ENCODE results near the gene DGCR8.
"Not testable (repeated sequence)": the region's sequence is repeated elsewhere in the genome, so short reads cannot be mapped to it uniquely, and the experiment has no call there.

The DGCR8 gene

GRCh38 chr22:20066617-20067383, 13.2 kb upstream of the DGCR8 start:
- DNase-seq (ENCODE audit: low read depth in 2 of 2) = no peak

- not testable (repeated sequence) for DNase-seq (ENCODE audit: low read depth in 2 of 2)
These were observed 12.7 kb upstream of the DGCR8 start for GRCh38 chr22:20067384-20067682.

- DNase-seq (ENCODE audit: low read depth in 2 of 2) = no peak
These were observed 11.4 kb upstream of the DGCR8 start for GRCh38 chr22:20068640-20069039.

GRCh38 chr22:20069331-20070042, 10.6 kb upstream of the DGCR8 start:
- no peak for DNase-seq (ENCODE audit: low read depth in 2 of 2)

DNA sequence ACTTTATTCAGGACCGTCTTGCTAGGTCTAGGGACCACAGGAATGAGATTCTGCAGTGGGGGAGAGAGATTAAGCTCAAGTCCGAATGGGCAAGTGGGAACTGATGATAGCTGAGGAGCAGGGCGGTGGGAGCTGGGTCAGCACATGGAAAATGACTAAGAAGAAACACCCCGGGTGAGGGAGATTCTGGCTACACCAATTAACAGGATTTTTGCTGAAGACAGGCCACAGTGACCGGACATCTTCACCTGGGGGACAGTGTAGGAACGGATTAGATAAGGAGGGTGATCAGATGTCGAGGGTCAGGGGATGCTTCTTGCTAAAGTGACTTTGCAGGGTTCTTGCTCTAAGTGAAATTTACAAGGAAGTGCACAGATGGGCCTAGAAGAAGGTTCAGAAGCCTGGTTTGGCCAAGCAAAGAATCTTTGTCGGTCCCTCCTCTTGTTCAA, 8.5 kb upstream of the DGCR8 start:
- DNase-seq (ENCODE audit: low read depth in 2 of 2) = no peak

DNA sequence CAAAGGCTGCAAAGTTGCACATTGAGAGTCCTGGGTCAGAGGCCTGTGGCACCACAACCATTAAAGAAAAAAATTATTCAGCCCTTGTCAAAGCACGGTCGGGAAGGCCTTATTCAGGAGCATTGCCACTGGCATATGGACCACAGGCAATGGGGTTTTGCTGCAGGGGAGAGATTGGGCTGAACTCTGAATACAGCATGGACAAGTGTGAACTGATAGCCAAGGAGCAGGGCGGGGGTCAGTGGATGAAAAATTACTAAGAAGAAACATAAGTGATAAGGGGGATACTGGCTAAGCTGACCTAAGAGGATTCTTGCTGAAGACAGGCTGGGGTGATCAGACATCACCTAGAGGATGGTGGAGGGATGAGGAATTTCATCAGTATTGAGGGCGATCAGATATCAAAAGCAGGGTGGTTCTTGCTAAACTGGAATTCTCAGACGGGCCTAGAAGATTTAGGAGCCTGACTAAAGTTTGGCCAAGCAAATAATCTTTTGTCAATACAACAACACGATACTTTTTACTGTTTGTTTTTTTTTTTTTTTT, 3.3 kb upstream of the DGCR8 start:
- no peak for DNase-seq (ENCODE audit: low read depth in 2 of 2)

DNA sequence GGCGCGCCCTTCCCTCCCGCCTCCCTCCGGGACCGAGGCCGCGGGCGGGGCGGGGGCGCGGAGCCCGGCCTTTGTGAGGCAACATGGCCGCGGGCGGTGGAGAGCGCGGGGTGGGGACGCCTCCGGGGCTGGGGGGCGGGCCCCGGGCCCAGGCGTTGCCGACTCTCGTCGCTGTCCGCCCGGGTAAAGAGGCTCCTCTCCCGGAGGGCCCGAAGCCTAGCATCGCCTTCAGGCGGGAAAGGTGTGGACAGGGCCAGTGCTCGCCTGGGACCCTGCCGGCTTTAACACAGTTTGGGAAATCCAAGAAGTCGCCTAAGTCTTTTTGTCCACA, 369 bp downstream of the DGCR8 start:
- DNase-seq (ENCODE audit: low read depth in 2 of 2) = peak in 1 of 2 experiments; percentile 13

DNA sequence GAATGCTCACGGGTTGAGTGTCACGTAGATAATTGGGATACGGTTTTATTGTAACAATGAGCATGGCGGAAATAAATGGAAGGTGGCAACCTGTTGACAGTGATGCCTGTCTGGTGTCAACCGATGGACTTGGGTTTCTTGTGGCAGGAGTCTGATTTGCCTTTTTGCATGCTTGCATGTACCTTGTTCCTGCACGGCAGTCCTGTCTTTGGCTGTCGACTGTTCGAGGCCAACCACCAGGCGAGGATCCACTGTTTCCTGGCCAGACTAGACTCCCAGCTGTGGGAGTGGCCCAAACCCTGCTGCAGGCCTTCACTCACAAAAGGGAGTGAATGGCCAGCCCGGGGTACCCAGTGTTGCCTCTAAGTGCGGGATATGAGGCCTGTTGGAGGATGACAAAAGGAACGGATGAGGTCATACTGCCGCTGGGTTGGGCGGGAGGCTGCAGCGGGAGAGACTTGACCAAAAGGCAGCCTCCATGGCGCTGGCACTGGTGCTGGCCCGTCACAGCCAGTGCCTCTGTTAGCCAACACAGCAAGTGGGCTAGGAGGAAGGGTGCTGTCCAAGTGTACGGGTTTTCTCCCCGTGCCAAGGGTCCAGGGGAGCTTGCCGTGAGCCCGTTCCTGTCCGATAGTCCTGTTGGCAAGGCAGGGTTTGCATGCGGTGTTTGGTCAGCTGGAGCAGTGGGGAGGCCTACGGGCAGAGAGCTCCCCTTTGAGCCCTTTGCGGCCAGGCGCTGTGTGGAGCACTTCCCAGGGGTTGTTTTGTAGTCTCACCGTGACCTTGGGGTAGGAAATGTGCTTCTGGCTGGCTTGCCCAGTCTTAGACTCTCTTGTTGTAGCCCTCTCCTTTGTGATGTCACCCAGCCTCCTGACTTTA, 974 bp downstream of the DGCR8 start:
- peak in 1 of 2 experiments; percentile 4 for DNase-seq (ENCODE audit: low read depth in 2 of 2)

DNA sequence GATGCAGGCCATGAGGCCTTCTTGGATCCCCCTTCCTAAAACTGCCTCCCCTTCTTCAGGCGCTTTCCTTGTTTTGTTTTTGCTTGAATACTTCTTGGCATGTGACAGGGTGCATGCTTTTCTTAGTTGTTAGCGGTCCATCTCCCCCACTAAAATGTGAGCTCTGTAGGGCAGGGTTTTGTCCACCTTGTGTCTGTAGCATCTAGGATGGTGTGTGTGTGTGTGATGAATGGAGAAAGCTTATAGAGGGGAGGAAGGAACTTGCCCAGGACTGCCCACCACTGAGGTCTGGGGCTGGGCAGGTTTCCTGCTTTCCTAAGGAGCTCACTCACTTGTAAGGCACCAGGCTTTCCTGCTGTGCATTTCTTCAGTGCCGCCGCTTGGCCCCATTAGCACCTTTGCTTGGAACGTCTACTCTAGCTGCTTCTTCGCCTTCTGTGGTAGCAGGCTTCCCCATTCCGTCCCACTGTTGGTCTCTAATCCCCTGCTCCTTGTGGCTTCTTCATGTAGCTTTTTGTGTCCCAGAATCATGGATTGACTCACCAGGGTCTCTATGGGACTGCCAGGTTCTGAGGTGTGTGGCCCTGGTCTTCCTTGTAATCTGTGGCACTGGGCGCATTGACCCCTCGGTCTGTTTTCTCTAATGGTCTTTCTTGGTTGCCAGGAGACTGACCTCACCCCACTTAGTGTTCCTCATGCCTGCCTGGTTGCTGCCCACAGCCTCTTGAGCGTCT, 3.3 kb downstream of the DGCR8 start:
- DNase-seq (ENCODE audit: low read depth in 2 of 2) = no peak

DNA sequence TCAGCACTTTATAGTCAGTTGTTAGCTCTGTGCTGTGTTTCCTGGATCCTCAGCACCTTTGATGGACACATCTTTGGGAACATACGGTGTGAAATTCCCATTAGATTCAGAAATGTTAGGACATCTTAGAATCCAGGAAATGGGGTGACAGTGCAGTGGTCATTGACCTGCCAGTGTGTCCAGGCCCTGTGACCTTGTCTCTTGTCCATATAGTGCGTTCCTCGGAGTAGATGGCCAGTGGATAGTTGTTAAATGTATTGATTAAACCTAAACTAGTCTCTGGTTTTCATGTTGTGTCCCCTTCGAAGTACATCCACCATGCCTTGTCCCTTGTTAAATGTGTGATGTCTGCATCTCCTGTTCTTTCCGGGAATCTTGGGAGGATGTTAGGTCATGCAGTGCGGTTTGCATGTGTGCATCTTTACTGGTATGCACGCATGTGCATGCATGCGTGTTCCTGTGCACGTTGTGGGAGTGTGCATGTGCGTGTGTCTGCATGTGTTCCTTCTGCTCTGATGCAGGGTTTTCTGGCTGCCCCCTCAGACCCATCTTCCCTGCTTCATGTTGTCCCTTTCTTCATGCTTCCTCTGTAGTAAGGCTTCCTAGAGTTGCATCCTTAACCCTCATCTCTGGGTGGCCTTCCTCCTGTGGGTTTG, 4.0 kb downstream of the DGCR8 start:
- no peak for DNase-seq (ENCODE audit: low read depth in 2 of 2)

DNA sequence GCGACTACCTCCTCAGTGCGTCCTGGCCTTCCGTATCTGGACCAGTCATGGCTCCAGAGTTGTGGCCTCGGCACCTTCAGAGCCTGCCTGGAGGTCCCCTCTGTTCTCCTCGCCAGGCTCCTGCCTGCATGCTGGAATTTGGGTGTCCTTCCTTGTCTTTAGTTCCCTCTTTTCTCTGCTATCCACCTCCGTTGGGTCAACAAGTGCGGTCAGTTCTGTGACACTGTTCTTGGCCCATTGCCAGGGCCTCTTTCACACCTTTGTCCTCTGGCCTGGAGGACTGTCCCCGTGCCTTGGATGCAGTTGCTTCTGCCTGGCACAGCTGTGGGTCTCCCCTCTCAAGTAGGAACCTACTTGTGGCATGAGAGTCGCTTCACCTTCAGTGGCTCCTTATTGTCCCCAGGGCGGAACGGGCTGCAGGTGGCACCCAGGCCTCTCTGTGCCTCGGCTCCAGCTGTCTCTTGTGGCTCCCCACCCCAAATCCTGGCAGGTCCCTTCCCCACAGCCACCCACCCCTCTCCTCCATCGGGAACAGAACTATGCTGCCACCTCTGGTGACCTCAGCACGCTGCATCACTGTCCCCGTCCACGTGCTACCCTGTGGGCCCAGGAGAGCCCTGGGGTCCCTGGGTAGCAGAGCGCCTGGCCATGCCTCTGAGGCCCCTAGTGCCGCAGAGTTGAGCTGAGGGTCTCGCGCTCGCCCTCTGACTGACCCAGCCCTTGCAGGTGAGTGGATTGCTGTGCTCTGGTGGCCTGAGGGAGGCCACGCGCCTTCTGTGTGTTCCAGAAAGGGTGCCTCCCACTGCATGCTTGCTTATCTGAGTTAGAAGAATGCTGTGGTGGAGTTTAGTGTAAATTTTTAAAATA, 4.7 kb downstream of the DGCR8 start:
- DNase-seq (ENCODE audit: low read depth in 2 of 2) = no peak

- no peak for DNase-seq (ENCODE audit: low read depth in 2 of 2)
These were observed 5.6 kb downstream of the DGCR8 start for GRCh38 chr22:20085651-20086050.

- no peak for DNase-seq (ENCODE audit: low read depth in 2 of 2)
These were observed 6.1 kb downstream of the DGCR8 start for GRCh38 chr22:20086101-20086599.

- no peak for DNase-seq (ENCODE audit: low read depth in 2 of 2)
These were observed 6.7 kb downstream of the DGCR8 start for GRCh38 chr22:20086763-20087162.

DNA sequence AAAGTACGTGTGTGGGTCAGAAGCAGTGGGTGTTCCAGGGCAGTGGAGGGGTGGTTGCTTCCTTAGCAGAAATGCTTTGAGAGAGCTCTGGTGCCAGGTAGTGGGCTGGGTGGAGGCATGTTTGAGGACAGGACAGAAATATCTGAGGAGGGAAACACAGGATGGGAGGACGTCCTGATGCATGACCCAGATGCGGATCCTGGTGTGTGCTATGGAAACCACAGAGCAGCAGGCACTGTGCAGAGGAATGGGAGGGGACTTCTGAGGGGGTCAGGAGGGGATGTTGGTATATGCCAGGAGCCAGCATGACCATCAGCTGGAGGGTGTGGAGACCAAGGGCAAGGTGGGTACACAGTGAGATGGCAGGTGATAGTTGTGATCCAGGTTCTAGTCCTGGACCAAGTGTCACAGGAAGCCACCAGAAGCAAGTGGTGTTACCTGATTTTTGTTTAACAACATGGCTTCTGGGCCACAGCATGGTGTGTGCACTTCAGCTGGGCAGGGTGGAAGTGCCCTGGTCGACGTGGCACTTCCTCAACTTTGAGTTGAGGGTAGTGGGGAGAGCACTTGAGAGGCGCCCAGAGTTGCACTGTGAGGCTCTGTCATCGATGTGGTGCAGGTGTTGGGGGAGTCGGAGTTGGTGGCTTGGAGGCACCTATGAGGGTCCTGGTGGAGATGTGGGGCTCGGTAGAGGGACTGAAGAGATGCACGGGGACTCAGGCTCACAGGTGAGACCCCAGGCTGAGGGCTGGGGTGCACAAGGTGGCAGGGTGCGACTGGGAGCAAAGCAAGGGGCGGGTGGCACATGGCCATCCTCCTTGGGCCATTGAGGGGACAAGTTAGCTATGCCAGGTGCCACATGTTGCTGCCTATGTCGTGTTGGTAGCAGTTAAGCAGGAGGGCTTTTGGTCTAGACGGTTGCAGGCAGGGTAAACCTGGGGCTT, 7.5 kb downstream of the DGCR8 start:
- no peak for DNase-seq (ENCODE audit: low read depth in 2 of 2)

- no peak for DNase-seq (ENCODE audit: low read depth in 2 of 2)
These were observed 8.2 kb downstream of the DGCR8 start for GRCh38 chr22:20088263-20088648.

- no peak for DNase-seq (ENCODE audit: low read depth in 2 of 2)
These were observed 9.4 kb downstream of the DGCR8 start for GRCh38 chr22:20089226-20089976.

Measured in fibroblast of skin of left quadriceps (primary cell).